Measurements from ENCODE around the gene ARFGAP3. TPM values are rescaled to one million over a fixed set of nuclear protein-coding genes. Genes with fewer than 3 reads are reported as not detected.
"Not testable (repeated sequence)": the region's sequence is repeated elsewhere in the genome, so short reads cannot be mapped to it uniquely, and the experiment has no call there.

The ARFGAP3 gene
- total RNA-seq, 1 experiment from 2014 or later: 37.4 TPM

DNA sequence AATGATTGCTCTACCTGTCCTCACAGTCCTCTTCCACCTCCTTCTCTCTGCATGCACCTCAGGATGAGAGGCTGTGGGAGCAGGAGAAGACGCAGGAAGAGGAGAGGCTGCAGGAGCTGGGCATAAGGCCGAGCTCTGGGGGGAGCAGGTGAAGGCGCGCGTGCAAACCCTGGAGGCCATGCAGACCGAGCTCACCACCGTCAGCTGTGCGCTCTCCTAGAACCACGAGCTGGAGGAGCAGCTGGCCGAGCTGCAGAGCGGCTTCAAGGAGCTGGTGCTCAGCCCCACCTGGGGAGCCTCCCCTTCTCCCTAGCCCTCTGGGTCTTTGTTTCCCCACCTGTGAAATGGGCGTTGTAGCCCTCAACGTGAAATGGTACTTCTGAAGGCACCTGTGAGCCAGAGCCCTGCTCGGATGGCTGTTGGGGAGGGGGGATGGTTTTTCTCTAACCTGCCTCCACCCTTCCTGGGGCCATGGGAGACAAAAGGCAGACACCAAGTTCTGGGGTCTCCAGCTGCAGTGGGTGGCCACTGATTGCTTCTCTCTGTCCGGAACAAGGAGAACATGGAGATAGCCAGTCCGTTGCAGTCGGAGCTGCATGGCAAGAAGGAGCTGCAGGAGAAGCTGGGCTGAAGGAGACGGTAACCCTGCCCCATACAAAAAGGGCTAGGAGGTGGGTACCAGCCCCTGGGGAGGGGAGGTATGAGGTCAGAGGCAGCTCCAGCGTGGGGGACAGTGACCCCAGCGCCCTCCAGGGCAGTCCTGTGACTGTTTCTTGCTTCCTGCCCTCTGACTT is 71.2 kb downstream of the ARFGAP3 start:
- Histone ChIP-seq H3K4me3 (ENCODE audit: low read depth, low read length) (no peak overlapping the region), H3K36me3 (ENCODE audit: control insufficient read depth, insufficient read depth, low read length) (no peaks in the 10 kb centered on the region), H3K9me3 (no peaks in the 10 kb centered on the region), H3K4me1 (no peaks in the 10 kb centered on the region), H3K27me3 (replicated peaks; ENCODE audit: control insufficient read depth, insufficient read depth, low read length) (no peaks in the 10 kb centered on the region)
- DNase-seq: no peak
- Mint-ChIP-seq H3K27me3 (ENCODE audit: insufficient read depth, unreplicated experiment) (no peaks in the 10 kb centered on the region), H3K4me1 (ENCODE audit: low read depth, unreplicated experiment) (no peaks in the 10 kb centered on the region), H3K4me3 (ENCODE audit: unreplicated experiment) (no peak overlapping the region), H3K9me3 (ENCODE audit: unreplicated experiment) (no peaks in the 10 kb centered on the region), H3K27ac (ENCODE audit: unreplicated experiment) (no peak overlapping the region), H3K36me3 (ENCODE audit: insufficient read depth, unreplicated experiment) (peaks cover 7% of the 10 kb centered on the region)
- TF ChIP-seq, protein P1, sequence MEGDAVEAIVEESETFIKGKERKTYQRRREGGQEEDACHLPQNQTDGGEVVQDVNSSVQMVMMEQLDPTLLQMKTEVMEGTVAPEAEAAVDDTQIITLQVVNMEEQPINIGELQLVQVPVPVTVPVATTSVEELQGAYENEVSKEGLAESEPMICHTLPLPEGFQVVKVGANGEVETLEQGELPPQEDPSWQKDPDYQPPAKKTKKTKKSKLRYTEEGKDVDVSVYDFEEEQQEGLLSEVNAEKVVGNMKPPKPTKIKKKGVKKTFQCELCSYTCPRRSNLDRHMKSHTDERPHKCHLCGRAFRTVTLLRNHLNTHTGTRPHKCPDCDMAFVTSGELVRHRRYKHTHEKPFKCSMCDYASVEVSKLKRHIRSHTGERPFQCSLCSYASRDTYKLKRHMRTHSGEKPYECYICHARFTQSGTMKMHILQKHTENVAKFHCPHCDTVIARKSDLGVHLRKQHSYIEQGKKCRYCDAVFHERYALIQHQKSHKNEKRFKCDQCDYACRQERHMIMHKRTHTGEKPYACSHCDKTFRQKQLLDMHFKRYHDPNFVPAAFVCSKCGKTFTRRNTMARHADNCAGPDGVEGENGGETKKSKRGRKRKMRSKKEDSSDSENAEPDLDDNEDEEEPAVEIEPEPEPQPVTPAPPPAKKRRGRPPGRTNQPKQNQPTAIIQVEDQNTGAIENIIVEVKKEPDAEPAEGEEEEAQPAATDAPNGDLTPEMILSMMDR (IDR thresholded peaks at IDR 0.05; ENCODE audit: insufficient read depth in 1 of 2, low read depth in 1 of 2, low read length in 1 of 2, severe bottlenecking in 1 of 2, unreplicated experiment in 1 of 2): no peak
- no TSS peak for BruUV-seq (replicated peaks)
- ChIA-PET POLR2A (no interaction called here), CTCF (no interaction called here)
- intact Hi-C loops (cut with micrococcal nuclease; ENCODE audit: unreplicated experiment): no loop called here

DNA sequence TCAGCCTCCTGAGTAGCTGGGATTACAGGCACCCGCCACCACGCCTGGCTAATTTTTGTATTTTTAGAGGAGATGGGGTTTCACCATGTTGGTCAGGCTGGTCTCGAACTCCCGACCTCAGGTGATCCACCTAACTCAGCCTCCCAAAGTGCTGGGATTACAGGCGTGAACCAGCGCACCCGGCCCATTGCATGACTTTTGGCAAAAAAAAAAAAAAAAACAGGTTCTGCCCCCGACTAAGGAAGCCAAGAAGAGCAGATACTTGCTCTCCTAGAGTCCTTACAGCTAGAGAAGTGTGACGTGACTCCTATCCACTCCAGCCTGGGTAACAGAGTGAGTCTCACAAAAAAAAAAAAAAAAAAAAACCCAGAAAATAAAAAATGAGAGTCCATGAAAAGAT is 74.8 kb downstream of the ARFGAP3 start:
- intact Hi-C loops (cut with micrococcal nuclease; ENCODE audit: unreplicated experiment); POLR2A ChIA-PET: not testable (repeated sequence)

DNA sequence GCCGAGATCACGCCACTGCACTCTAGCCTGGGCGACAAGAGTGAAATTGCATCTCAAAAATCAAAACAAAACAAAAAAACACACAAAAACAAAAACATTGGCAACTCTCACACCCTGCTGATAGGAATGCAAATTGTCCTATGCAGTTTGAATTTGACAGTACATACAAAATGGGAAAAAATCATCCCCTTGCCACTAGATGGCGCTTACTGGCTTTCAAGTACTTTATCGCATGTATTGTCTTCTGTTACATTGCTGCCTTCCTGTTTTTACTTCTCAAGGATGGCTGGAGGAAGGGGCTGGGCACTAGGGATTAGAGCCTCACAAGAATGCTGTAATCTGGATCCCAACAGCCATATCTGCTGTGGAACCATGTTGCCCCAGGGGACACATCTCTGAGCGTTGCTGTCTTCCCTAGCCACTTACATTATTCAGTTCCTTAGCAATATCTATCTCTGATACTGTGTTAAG is 77.0 kb downstream of the ARFGAP3 start:
- no TSS peak for BruUV-seq (replicated peaks)
- no peak overlapping the region for H3K4me3 ChIP-seq (ENCODE audit: low read depth, low read length)
- Mint-ChIP-seq H3K4me3 (ENCODE audit: unreplicated experiment) (no peak overlapping the region), H3K27ac (ENCODE audit: unreplicated experiment) (no peak overlapping the region), H3K27me3 (ENCODE audit: insufficient read depth, unreplicated experiment) (no peaks in the 10 kb centered on the region), H3K4me1 (ENCODE audit: low read depth, unreplicated experiment) (no peaks in the 10 kb centered on the region), H3K36me3 (ENCODE audit: insufficient read depth, unreplicated experiment) (no peaks in the 10 kb centered on the region), H3K9me3 (ENCODE audit: unreplicated experiment) (no peaks in the 10 kb centered on the region)
- DNase-seq: peak; percentile 81 to 83
- ChIA-PET CTCF (interaction anchor here (1.4 kb wide), 1 partner anchor 88 kb away, joined by 4 read pairs; no protein-coding TSS in a partner anchor), POLR2A (no interaction called here)
- no peaks in the 10 kb centered on the region for H3K36me3 ChIP-seq (ENCODE audit: control insufficient read depth, insufficient read depth, low read length)
- intact Hi-C loops (cut with micrococcal nuclease; ENCODE audit: unreplicated experiment): loop anchor here (1.0 kb wide), 1 partner anchor 310 kb away; no protein-coding TSS in a partner anchor
- TF ChIP-seq, protein P1 (IDR thresholded peaks at IDR 0.05; ENCODE audit: insufficient read depth in 1 of 2, low read depth in 1 of 2, low read length in 1 of 2, severe bottlenecking in 1 of 2, unreplicated experiment in 1 of 2): peak; percentile 76 to 93
- no peaks in the 10 kb centered on the region for H3K27me3 ChIP-seq (replicated peaks; ENCODE audit: control insufficient read depth, insufficient read depth, low read length)
- H3K9me3 ChIP-seq: no peaks in the 10 kb centered on the region
- no peaks in the 10 kb centered on the region for H3K4me1 ChIP-seq

More for the DNA sequence above, 74.8 kb downstream of the ARFGAP3 start:
- not testable (repeated sequence) for BruUV-seq (replicated peaks); H3K4me3 Mint-ChIP-seq (ENCODE audit: unreplicated experiment); DNase-seq; H3K4me1 ChIP-seq; H3K36me3 Mint-ChIP-seq (ENCODE audit: insufficient read depth, unreplicated experiment); H3K27me3 Mint-ChIP-seq (ENCODE audit: insufficient read depth, unreplicated experiment); H3K27ac Mint-ChIP-seq (ENCODE audit: unreplicated experiment); H3K9me3 Mint-ChIP-seq (ENCODE audit: unreplicated experiment); H3K9me3 ChIP-seq; H3K4me3 ChIP-seq (ENCODE audit: low read depth, low read length); H3K4me1 Mint-ChIP-seq (ENCODE audit: low read depth, unreplicated experiment); H3K36me3 ChIP-seq (ENCODE audit: control insufficient read depth, insufficient read depth, low read length); H3K27me3 ChIP-seq (replicated peaks; ENCODE audit: control insufficient read depth, insufficient read depth, low read length)
- CTCF ChIA-PET: interaction anchor here (1.0 kb wide), 1 partner anchor 85 kb away, joined by 5 read pairs; no protein-coding TSS in a partner anchor

All from Caco-2 (cell line).